GM12874 (cell line): ENCODE results near the gene SEL1L3.

ENCODE experiments used
- CTCF ChIP-seq: IDR thresholded peaks from 2 replicates; pipeline ENCODE4 v1.5.1; 2011; ENCODE audit warnings: low read depth, mild to moderate bottlenecking, control low read depth, low read length, moderate library complexity; ENCODE audit not compliant: insufficient read depth

Gene SEL1L3

DNA sequence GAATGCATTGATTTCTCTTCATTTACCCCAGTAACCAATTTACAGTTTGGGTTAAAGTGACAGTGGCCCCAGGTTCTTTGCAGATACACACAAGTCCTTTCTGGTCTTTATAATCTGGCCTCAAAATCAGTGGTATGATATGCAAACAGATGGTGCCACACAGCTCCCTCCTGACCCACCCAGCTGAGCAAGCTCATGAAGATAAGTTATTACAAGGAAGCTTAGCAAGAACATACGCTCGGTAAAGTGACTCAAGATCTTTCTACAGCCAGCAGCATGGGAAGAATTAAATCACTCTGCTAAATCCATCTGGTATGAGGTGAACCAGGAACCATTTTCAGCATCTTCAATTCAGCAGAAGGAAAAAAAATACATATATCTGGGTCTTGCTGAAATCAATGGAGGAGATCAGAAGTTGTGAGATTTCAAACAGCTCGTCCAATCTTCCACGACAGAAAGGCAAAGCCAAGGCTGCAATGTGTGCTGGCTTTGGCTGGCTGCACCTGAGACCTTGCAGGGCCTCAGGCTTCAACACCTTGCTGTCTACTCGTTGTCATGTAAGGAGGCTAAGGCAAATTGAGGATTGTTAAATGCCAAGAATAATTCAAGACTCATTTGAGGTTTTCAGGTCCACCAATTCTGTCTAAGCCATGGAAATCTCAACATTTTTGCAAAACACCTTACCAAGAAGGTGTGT lies 28.2 kb downstream of the SEL1L3 start:
- TF ChIP-seq CTCF = no peak

DNA sequence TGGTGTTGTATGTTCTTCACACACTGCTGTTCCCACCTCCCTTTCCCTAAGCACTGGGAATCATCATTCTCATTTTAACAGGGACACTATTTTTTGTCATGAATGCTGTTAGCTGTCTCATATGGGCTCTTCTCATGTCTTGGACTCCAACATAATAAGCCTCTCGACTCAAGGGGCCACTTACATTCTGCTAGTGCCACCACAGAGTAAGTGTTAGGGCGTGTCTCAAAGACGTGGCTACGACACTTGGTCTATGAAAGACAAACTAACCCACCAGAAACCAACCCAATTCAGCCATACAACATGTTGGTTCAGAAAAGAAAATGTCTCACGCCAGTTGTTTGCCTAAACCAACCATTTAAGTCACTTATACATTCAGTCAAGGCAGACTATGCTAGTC lies 32.2 kb downstream of the SEL1L3 start:
- TF ChIP-seq CTCF = no peak

- no peak for TF ChIP-seq CTCF
These were observed 34.9 kb downstream of the SEL1L3 start for GRCh38 chr4:25827897-25828296.

DNA sequence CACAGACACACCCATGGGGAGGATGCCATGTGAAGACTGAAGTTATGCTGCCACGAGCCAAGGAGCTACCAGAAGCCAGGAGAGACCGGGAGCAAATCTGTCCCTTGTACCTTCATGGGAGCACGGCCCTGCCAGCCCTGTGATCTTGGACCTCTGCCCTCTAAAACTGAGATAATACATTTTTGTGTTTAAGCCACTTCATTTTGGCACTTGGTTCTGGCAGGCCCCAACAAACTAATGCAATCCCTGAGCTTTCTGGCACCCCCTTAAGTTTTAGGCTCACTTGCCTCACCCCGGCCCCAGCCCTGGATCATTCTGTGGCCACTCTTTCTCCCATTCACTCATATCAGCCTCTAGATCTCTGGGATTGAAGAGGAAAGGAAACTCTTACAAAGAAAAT lies 35.4 kb downstream of the SEL1L3 start:
- no peak for TF ChIP-seq CTCF

- no peak for TF ChIP-seq CTCF
These were observed 36.6 kb downstream of the SEL1L3 start for GRCh38 chr4:25826074-25826752.

GRCh38 chr4:25823632-25824031 lies 39.2 kb downstream of the SEL1L3 start:
- no peak for TF ChIP-seq CTCF

GRCh38 chr4:25821899-25822298 lies 40.9 kb downstream of the SEL1L3 start:
- TF ChIP-seq CTCF = no peak
